ENCODE results near the gene ZNF444. TPM values are rescaled to one million over a fixed set of nuclear protein-coding genes. Genes with fewer than 3 reads are reported as not detected.
"Not testable (repeated sequence)": the region's sequence is repeated elsewhere in the genome, so short reads cannot be mapped to it uniquely, and the experiment has no call there.

Gene ZNF444
- total RNA-seq, 2 experiments from 2014 or later: 28.6 to 33.7 TPM

GRCh38 chr19:56191711-56192110 lies 50.6 kb downstream of the ZNF444 start:
- H3K9me3 Mint-ChIP-seq: no peaks in the 10 kb centered on the region
- H3K27me3 Mint-ChIP-seq: no peaks in the 10 kb centered on the region
- no peak overlapping the region for H3K4me3 Mint-ChIP-seq
- H3K4me1 Mint-ChIP-seq: no peaks in the 10 kb centered on the region
- no peaks in the 10 kb centered on the region for H3K36me3 Mint-ChIP-seq
- no peak for DNase-seq
- H3K27ac Mint-ChIP-seq: no peak overlapping the region

- Mint-ChIP-seq H3K27me3 (no peaks in the 10 kb centered on the region), H3K27ac (no peak overlapping the region), H3K36me3 (no peaks in the 10 kb centered on the region), H3K4me3 (no peak overlapping the region), H3K4me1 (no peaks in the 10 kb centered on the region), H3K9me3 (no peaks in the 10 kb centered on the region)
- DNase-seq: no peak
Observed at GRCh38 chr19:56193981-56194640, 53.0 kb downstream of the ZNF444 start.

GRCh38 chr19:56197646-56198045 lies 56.6 kb downstream of the ZNF444 start, which contains the start of gene ZSCAN5B:
TSS of gene ZSCAN5B (minus strand) at chr19:56197783. CDS start at chr19:56193052, 4,731 bp downstream.
- H3K4me1 Mint-ChIP-seq, DNase-seq, H3K27ac Mint-ChIP-seq, H3K27me3 Mint-ChIP-seq, H3K9me3 Mint-ChIP-seq, H3K36me3 Mint-ChIP-seq, H3K4me3 Mint-ChIP-seq: not testable (repeated sequence)

GRCh38 chr19:56199687-56200086 lies 58.6 kb downstream of the ZNF444 start:
- Mint-ChIP-seq H3K27ac (no peak overlapping the region), H3K4me3 (no peak overlapping the region), H3K27me3 (peaks cover 4% of the 10 kb centered on the region), H3K9me3 (no peaks in the 10 kb centered on the region), H3K36me3 (no peaks in the 10 kb centered on the region), H3K4me1 (no peaks in the 10 kb centered on the region)
- DNase-seq: no peak

GRCh38 chr19:56201973-56202372 lies 60.9 kb downstream of the ZNF444 start, which contains the start of gene ZSCAN5C:
TSS of gene ZSCAN5C (plus strand) at chr19:56202273. CDS start at chr19:56205914, 3,641 bp downstream.
- no peaks in the 10 kb centered on the region for H3K36me3 Mint-ChIP-seq
- peaks cover 4% of the 10 kb centered on the region for H3K27me3 Mint-ChIP-seq
- H3K4me3 Mint-ChIP-seq: no peak within 1 kb of the TSS
- no peaks in the 10 kb centered on the region for H3K4me1 Mint-ChIP-seq
- H3K27ac Mint-ChIP-seq: no peak within 1 kb of the TSS
- no peaks in the 10 kb centered on the region for H3K9me3 Mint-ChIP-seq
- no peak for DNase-seq

- H3K4me3 Mint-ChIP-seq, H3K4me1 Mint-ChIP-seq, H3K9me3 Mint-ChIP-seq, DNase-seq, H3K27me3 Mint-ChIP-seq, H3K27ac Mint-ChIP-seq, H3K36me3 Mint-ChIP-seq: not testable (repeated sequence)
Observed at GRCh38 chr19:56207581-56207980, 66.5 kb downstream of the ZNF444 start.

- Mint-ChIP-seq H3K27me3 (peaks cover 8% of the 10 kb centered on the region), H3K9me3 (no peaks in the 10 kb centered on the region), H3K4me3 (no peak overlapping the region), H3K4me1 (no peaks in the 10 kb centered on the region), H3K36me3 (no peaks in the 10 kb centered on the region), H3K27ac (no peak overlapping the region)
- no peak for DNase-seq
Observed at GRCh38 chr19:56209091-56209490, 68.0 kb downstream of the ZNF444 start.

GRCh38 chr19:56210036-56210435 lies 68.9 kb downstream of the ZNF444 start:
- H3K9me3 Mint-ChIP-seq, H3K36me3 Mint-ChIP-seq, H3K4me3 Mint-ChIP-seq, H3K27ac Mint-ChIP-seq, H3K4me1 Mint-ChIP-seq, DNase-seq: not testable (repeated sequence)
- H3K27me3 Mint-ChIP-seq: peaks cover 18% of the 10 kb centered on the region

Other genes with a start within 250 kb of the ZNF444 start
- not detected for gene NLRP13, start 209.0 kb upstream of the ZNF444 start, total RNA-seq
- not detected for gene NLRP8, start 193.5 kb upstream of the ZNF444 start, total RNA-seq
- not detected for gene NLRP5, start 154.5 kb upstream of the ZNF444 start, total RNA-seq
- 10 to 100 TPM; 34.2 to 35.6 TPM for gene ZNF787, start 20.0 kb upstream of the ZNF444 start, total RNA-seq
- gene GALP, start 34.7 kb downstream of the ZNF444 start, total RNA-seq: not detected
- gene ZSCAN5B, start 56.5 kb downstream of the ZNF444 start, total RNA-seq: not detected
- not detected for gene ZSCAN5C, start 61.0 kb downstream of the ZNF444 start, total RNA-seq
- gene EDDM13, start 131.5 kb downstream of the ZNF444 start, total RNA-seq: 1 to 10 TPM; 1.5 to 2.5 TPM
- gene ZSCAN5A, start 173.6 kb downstream of the ZNF444 start, total RNA-seq: 10 to 100 TPM; 10.6 to 15.8 TPM